ENCODE data around the gene TRIM33. TPM values are rescaled to one million over a fixed set of nuclear protein-coding genes. Genes with fewer than 3 reads are reported as not detected.

Gene TRIM33
- total RNA-seq, 1 experiment from 2014 or later = 40.5 TPM

- DNase-seq (ENCODE audit: low read depth) = no peak
Observed at GRCh38 chr1:114352797-114353196, 158.2 kb downstream of the TRIM33 start.

- DNase-seq (ENCODE audit: low read depth) = no peak
Observed at GRCh38 chr1:114350731-114351445, 160.1 kb downstream of the TRIM33 start.

- no peak for DNase-seq (ENCODE audit: low read depth)
Observed at GRCh38 chr1:114349891-114350605, 161.0 kb downstream of the TRIM33 start.

- DNase-seq (ENCODE audit: low read depth) = no peak
Observed at GRCh38 chr1:114347431-114348209, 163.4 kb downstream of the TRIM33 start.

- peak; percentile 92 for DNase-seq (ENCODE audit: low read depth)
Observed at GRCh38 chr1:114346480-114347029, 164.4 kb downstream of the TRIM33 start.

GRCh38 chr1:114345930-114346479, 165.0 kb downstream of the TRIM33 start:
- no peak for DNase-seq (ENCODE audit: low read depth)

- no peak for DNase-seq (ENCODE audit: low read depth)
Observed at GRCh38 chr1:114344656-114345055, 166.3 kb downstream of the TRIM33 start.

Small RNAs within 50 kb of the gene (small RNA-seq; reads per million reads assigned to genes)
- not detected for gene RF00019

Other genes starting within 250 kb of the TRIM33 start
- 59.6 and 60.0 TPM in 2 replicates for gene BCAS2, start 70.4 kb upstream of the TRIM33 start, total RNA-seq (2014; rRNA removed; shearing (Covaris generic))
- 0.21 and 0.47 TPM in 2 replicates for gene DENND2C, start 158.8 kb upstream of the TRIM33 start, total RNA-seq (2014; rRNA removed; shearing (Covaris generic))
- not detected in 2 replicates for gene AMPD1, start 184.3 kb upstream of the TRIM33 start, total RNA-seq (2014; rRNA removed; shearing (Covaris generic))
- gene NRAS, start 205.6 kb upstream of the TRIM33 start, total RNA-seq (2014; rRNA removed; shearing (Covaris generic)) = 42.6 and 52.2 TPM in 2 replicates
- 299 and 322 TPM in 2 replicates for gene CSDE1, start 246.8 kb upstream of the TRIM33 start, total RNA-seq (2014; rRNA removed; shearing (Covaris generic))

Measured in HT1080 (cell line).